A549 (cell line): Measurements from ENCODE around the gene BMPR2.

Source experiments
- CEBPB ChIP-seq, 2 experiments: fragments of >200 bp in 1 of 2; sonication (Bioruptor Twin) in 1 of 2; formaldehyde crosslinking in 1 of 2; IDR thresholded peaks; 2 replicates each; pipeline ENCODE4 v1.6.1; 2012 to 2016
- CHD2 ChIP-seq: fragments of 150-350 bp; IDR thresholded peaks from 2 replicates; pipeline ENCODE4 v1.6.1; 2014; ENCODE audit warnings: low read length; ENCODE audit not compliant: partially characterized antibody
- CTCF ChIP-seq: fragments of >200 bp; sonication (Bioruptor Twin); formaldehyde crosslinking; IDR thresholded peaks from 3 replicates; pipeline ENCODE4 v1.5.1; 2016
- E2F6 ChIP-seq: IDR thresholded peaks from 2 replicates; pipeline ENCODE4 v1.6.1; 2012; ENCODE audit warnings: low read depth, borderline replicate concordance
- EP300 ChIP-seq, 2 experiments: fragments of >200 bp; sonication (Bioruptor Twin); formaldehyde crosslinking; IDR thresholded peaks; 2 replicates in 1 of 2; 3 replicates in 1 of 2; pipeline ENCODE4 v1.6.1; 2016 to 2017
- KDM5A ChIP-seq: fragments of 200-600 bp; sonication (generic); IDR thresholded peaks from 2 replicates; pipeline ENCODE4 v1.6.1; 2016; ENCODE audit warnings: antibody characterized with exemption, mild to moderate bottlenecking
- MAX ChIP-seq: IDR thresholded peaks from 2 replicates; pipeline ENCODE4 v1.6.1; 2012
- PBX3 ChIP-seq: IDR thresholded peaks from 2 replicates; pipeline ENCODE4 v1.6.1; 2012
- POLR2A ChIP-seq: IDR thresholded peaks from 2 replicates; pipeline ENCODE4 v1.6.1; 2012; ENCODE audit warnings: mild to moderate bottlenecking, low read length
- RAD21 ChIP-seq, 2 experiments: fragments of >200 bp in 1 of 2; sonication (Bioruptor Twin) in 1 of 2; formaldehyde crosslinking in 1 of 2; IDR thresholded peaks in 1 of 2; conservative IDR thresholded peaks in 1 of 2; 2 replicates in 1 of 2; 3 replicates in 1 of 2; pipeline ENCODE4 v1.6.1; 2012 to 2018; ENCODE audit warnings: inconsistent platforms in 1 of 2
- RCOR1 ChIP-seq: fragments of 150-350 bp; IDR thresholded peaks from 2 replicates; pipeline ENCODE4 v1.6.1; 2014; ENCODE audit warnings: antibody characterized with exemption, low read length, low read depth
- SMC3 ChIP-seq: fragments of >200 bp; sonication (Bioruptor Twin); formaldehyde crosslinking; IDR thresholded peaks from 3 replicates; pipeline ENCODE4 v1.6.1; 2018; ENCODE audit warnings: inconsistent platforms

GRCh38 chr2:202486351-202486750 is 110.2 kb downstream of the BMPR2 start:
- no peak for TF ChIP-seq POLR2A
- no peak for TF ChIP-seq MAX
- TF ChIP-seq CTCF: no peak
- TF ChIP-seq EP300 (IDR thresholded peaks at IDR 0.05): no peak
- no peak for TF ChIP-seq CHD2
- TF ChIP-seq KDM5A: no peak
- no peak for TF ChIP-seq CEBPB (IDR thresholded peaks at IDR 0.05)
- TF ChIP-seq PBX3: no peak
- TF ChIP-seq SMC3: no peak
- no peak for TF ChIP-seq RCOR1
- no peak for TF ChIP-seq RAD21 (conservative IDR thresholded peaks at IDR 0.05 in 1 of 2, IDR thresholded peaks at IDR 0.05 in 1 of 2)
- no peak for TF ChIP-seq E2F6
